Activated gamma-delta T cell treated with anti-CD3 and anti-CD28 coated beads, Interleukin-2, amount 50 U/mL, for 16 hours (primary cell): ENCODE results near the gene PGBD5.

Source experiments
- DNase-seq: peaks from one replicate; pipeline ENCODE4 v3.0.0-alpha.2; 2020; ENCODE audit warnings: low read depth

The PGBD5 gene

GRCh38 chr1:230301322-230301721 is 124.8 kb downstream of the PGBD5 start:
- DNase-seq = no peak

- no peak for DNase-seq
Measured at GRCh38 chr1:230300322-230301301, 125.5 kb downstream of the PGBD5 start.

GRCh38 chr1:230299191-230300006 is 126.7 kb downstream of the PGBD5 start:
- no peak for DNase-seq

GRCh38 chr1:230295367-230295766 is 130.8 kb downstream of the PGBD5 start:
- DNase-seq = no peak

GRCh38 chr1:230293390-230293700 is 132.8 kb downstream of the PGBD5 start:
- no peak for DNase-seq

- DNase-seq = no peak
Measured at GRCh38 chr1:230292689-230293389, 133.3 kb downstream of the PGBD5 start.

GRCh38 chr1:230291731-230292620 is 134.2 kb downstream of the PGBD5 start:
- DNase-seq = no peak

GRCh38 chr1:230289350-230289644 is 136.8 kb downstream of the PGBD5 start:
- DNase-seq = no peak

- DNase-seq = no peak
Measured at GRCh38 chr1:230288641-230289349, 137.3 kb downstream of the PGBD5 start.

GRCh38 chr1:230287674-230288315 is 138.3 kb downstream of the PGBD5 start:
- DNase-seq = no peak

- DNase-seq = no peak
Measured at GRCh38 chr1:230286890-230287269, 139.3 kb downstream of the PGBD5 start.

- DNase-seq = no peak
Measured at GRCh38 chr1:230286166-230286889, 139.8 kb downstream of the PGBD5 start.

GRCh38 chr1:230285351-230285750 is 140.8 kb downstream of the PGBD5 start:
- no peak for DNase-seq

GRCh38 chr1:230284891-230285290 is 141.2 kb downstream of the PGBD5 start:
- no peak for DNase-seq

- DNase-seq = no peak
Measured at GRCh38 chr1:230283678-230284077, 142.5 kb downstream of the PGBD5 start.

GRCh38 chr1:230282157-230282556 is 144.0 kb downstream of the PGBD5 start:
- DNase-seq = no peak

- no peak for DNase-seq
Measured at GRCh38 chr1:230281556-230281955, 144.6 kb downstream of the PGBD5 start.

GRCh38 chr1:230280906-230281413 is 145.2 kb downstream of the PGBD5 start:
- no peak for DNase-seq

- DNase-seq = no peak
Measured at GRCh38 chr1:230280054-230280795, 145.9 kb downstream of the PGBD5 start.
